ENCODE results near the gene CIDEC.
A peak's percentile ranks its signal among the peaks of the same experiment; 100 is the strongest.

CIDEC gene

GRCh38 chr3:9828801-9829755 lies 51.0 kb downstream of the CIDEC start:
- DNase-seq: no peak
- in situ Hi-C loops (cut with HindIII; ENCODE audit: low pct_ligation_motif_present, low pct_unique_long_range_greater_than_20kb, low sequenced_read_pairs): no loop called here

- in situ Hi-C loops (cut with HindIII; ENCODE audit: low pct_ligation_motif_present, low pct_unique_long_range_greater_than_20kb, low sequenced_read_pairs): no loop called here
- peak; percentile 28 for DNase-seq
Measured at GRCh38 chr3:9826815-9827573, 53.1 kb downstream of the CIDEC start.

- no peak for DNase-seq
- in situ Hi-C loops (cut with HindIII; ENCODE audit: low pct_ligation_motif_present, low pct_unique_long_range_greater_than_20kb, low sequenced_read_pairs): no loop called here
Measured at GRCh38 chr3:9825451-9826040, 54.5 kb downstream of the CIDEC start.

GRCh38 chr3:9820946-9821345 lies 59.1 kb downstream of the CIDEC start:
- in situ Hi-C loops (cut with HindIII; ENCODE audit: low pct_ligation_motif_present, low pct_unique_long_range_greater_than_20kb, low sequenced_read_pairs): no loop called here
- DNase-seq: peak; percentile 12

GRCh38 chr3:9820543-9820942 lies 59.5 kb downstream of the CIDEC start:
- no peak for DNase-seq
- in situ Hi-C loops (cut with HindIII; ENCODE audit: low pct_ligation_motif_present, low pct_unique_long_range_greater_than_20kb, low sequenced_read_pairs): no loop called here

GRCh38 chr3:9818666-9819335 lies 61.3 kb downstream of the CIDEC start:
- DNase-seq: no peak
- in situ Hi-C loops (cut with HindIII; ENCODE audit: low pct_ligation_motif_present, low pct_unique_long_range_greater_than_20kb, low sequenced_read_pairs): no loop called here

- in situ Hi-C loops (cut with HindIII; ENCODE audit: low pct_ligation_motif_present, low pct_unique_long_range_greater_than_20kb, low sequenced_read_pairs): no loop called here
- no peak for DNase-seq
Measured at GRCh38 chr3:9817436-9817835, 62.6 kb downstream of the CIDEC start.

All from ACHN (cell line).